ENCODE results near the gene NFATC2IP. TPM values are rescaled to one million over a fixed set of nuclear protein-coding genes. Genes with fewer than 3 reads are reported as not detected.

Gene NFATC2IP
- total and polyA plus RNA-seq, 10 of the 15 experiments (the other 5 are each of a cell fraction or from before 2014, with no cell fraction given) = 12.2 to 93.9 (median 46.9) TPM

- ChIA-PET SMC1A (ENCODE audit: uncharacterized antibody, unreplicated experiment) (no interaction called here), RAD21 (ENCODE audit: unreplicated experiment) (no interaction called here), CTCF (no interaction called here), POLR2A (interaction anchor here (1.3 kb wide), 1 partner anchor 9 kb away, joined by 4 read pairs; no protein-coding TSS in a partner anchor)
- ATAC-seq (no peak), FAIRE-seq (no peak), DNase-seq (ENCODE audit: low read depth, low spot score) (no peak)
- Histone ChIP-seq H3K4me2 (ENCODE audit: control insufficient read depth, insufficient read depth) (no peak overlapping the region), H3K4me1 (ENCODE audit: control insufficient read depth, insufficient read depth, low read length) (no peaks in the 10 kb centered on the region), H3K9me3 (replicated peaks; ENCODE audit: control insufficient read depth, insufficient read depth, low read length) (no peaks in the 10 kb centered on the region), H4K20me1 (ENCODE audit: control insufficient read depth, insufficient read depth) (no peaks in the 10 kb centered on the region), H3K79me2 (ENCODE audit: control insufficient read depth, insufficient read depth, low read length) (no peaks in the 10 kb centered on the region), H2AFZ (ENCODE audit: control insufficient read depth, low read depth, low read length) (no peak overlapping the region), H3K27ac (ENCODE audit: control insufficient read depth, insufficient read depth) (no peak overlapping the region), H3K27me3 (replicated peaks in 1 of 2; ENCODE audit: control insufficient read depth in 2 of 2, insufficient read depth in 2 of 2, low read length in 1 of 2) (no peaks in the 10 kb centered on the region), H3K4me3 (no peak overlapping the region), H3K9ac (ENCODE audit: control insufficient read depth, insufficient read depth, low read length) (no peak overlapping the region), H3K36me3 (ENCODE audit: control insufficient read depth in 2 of 2, insufficient read depth in 2 of 2, low read length in 1 of 2) (no peaks in the 10 kb centered on the region)
- WGBS (ENCODE audit: insufficient coverage, insufficient replicate concordance, low lambda C conversion rate, missing lambda C conversion rate) = 22% methylated on average over 4 of the region's 4 CpGs
- BruUV-seq (replicated peaks) = no TSS peak
- no peak for TF ChIP-seq MYB (IDR thresholded peaks at IDR 0.05; ENCODE audit: borderline replicate concordance, low read depth, low read length)
- TF ChIP-seq NFIC (IDR thresholded peaks at IDR 0.05; ENCODE audit: low read depth, low read length) = no peak
- TF ChIP-seq NRF1 (conservative IDR thresholded peaks at IDR 0.05; ENCODE audit: low read depth, low read length) = no peak
- TF ChIP-seq, protein P1, sequence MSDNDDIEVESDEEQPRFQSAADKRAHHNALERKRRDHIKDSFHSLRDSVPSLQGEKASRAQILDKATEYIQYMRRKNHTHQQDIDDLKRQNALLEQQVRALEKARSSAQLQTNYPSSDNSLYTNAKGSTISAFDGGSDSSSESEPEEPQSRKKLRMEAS (IDR thresholded peaks at IDR 0.05; ENCODE audit: low read depth, low read length) = no peak
- no peak for TF ChIP-seq SRF (IDR thresholded peaks at IDR 0.05; ENCODE audit: low read depth in 2 of 2, low read length in 2 of 2)
- intact Hi-C loops (cut with micrococcal nuclease; ENCODE audit: unreplicated experiment) = no loop called here
- in situ Hi-C loops (cut with MboI) = no loop called here
Observed at GRCh38 chr16:29011851-29012250, 61.1 kb downstream of the NFATC2IP start.

DNA sequence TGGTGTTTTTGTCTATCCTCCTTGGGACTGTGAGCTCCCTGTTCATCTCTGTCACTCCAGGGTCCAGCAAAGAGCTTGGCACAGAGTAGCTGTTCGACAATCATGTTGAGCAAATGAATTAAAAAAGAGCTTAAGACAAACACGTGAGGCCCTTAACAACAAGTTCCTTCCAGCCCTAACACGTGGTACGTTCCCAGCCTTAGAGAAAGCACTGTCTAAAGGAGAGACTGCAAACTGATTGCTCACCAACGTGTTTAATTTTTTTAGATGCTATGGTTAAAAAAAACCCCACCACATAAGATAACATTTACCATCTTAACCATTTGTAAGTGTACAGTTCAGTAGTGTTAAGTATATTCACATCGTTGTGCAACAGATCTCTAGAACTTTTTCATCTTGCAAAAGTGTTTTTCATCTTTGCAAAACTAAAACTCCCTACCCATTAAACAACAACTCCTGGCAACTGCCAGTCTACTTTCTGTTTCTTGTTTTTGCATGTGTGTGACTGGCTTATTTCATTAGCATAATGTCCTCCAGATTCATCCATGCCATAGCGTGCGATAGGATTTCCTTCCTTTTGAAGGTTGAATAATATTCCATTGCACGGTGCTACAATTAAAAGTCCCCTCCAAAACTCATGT lies 62.3 kb downstream of the NFATC2IP start:
- ChIA-PET SMC1A (ENCODE audit: uncharacterized antibody, unreplicated experiment) (no interaction called here), RAD21 (ENCODE audit: unreplicated experiment) (interaction anchor here (1.0 kb wide), 1 partner anchor 10 kb away, joined by 5 read pairs; no protein-coding TSS in a partner anchor), CTCF (interaction anchor here (1.1 kb wide), 1 partner anchor 35 kb away, joined by 4 read pairs; no protein-coding TSS in a partner anchor), POLR2A (no interaction called here)
- BruUV-seq (replicated peaks) = no TSS peak
- H3K4me3 ChIP-seq = no peak overlapping the region
- no peak for DNase-seq (ENCODE audit: low read depth, low spot score)
- H3K9me3 ChIP-seq (replicated peaks; ENCODE audit: control insufficient read depth, insufficient read depth, low read length) = no peaks in the 10 kb centered on the region
- H3K79me2 ChIP-seq (ENCODE audit: control insufficient read depth, insufficient read depth, low read length) = no peaks in the 10 kb centered on the region
- H3K27me3 ChIP-seq (replicated peaks in 1 of 2; ENCODE audit: control insufficient read depth in 2 of 2, insufficient read depth in 2 of 2, low read length in 1 of 2) = no peaks in the 10 kb centered on the region
- H3K27ac ChIP-seq (ENCODE audit: control insufficient read depth, insufficient read depth) = no peak overlapping the region
- no peak overlapping the region for H3K4me2 ChIP-seq (ENCODE audit: control insufficient read depth, insufficient read depth)
- H2AFZ ChIP-seq (ENCODE audit: control insufficient read depth, low read depth, low read length) = no peak overlapping the region
- no peaks in the 10 kb centered on the region for H3K4me1 ChIP-seq (ENCODE audit: control insufficient read depth, insufficient read depth, low read length)
- no peaks in the 10 kb centered on the region for H3K36me3 ChIP-seq (ENCODE audit: control insufficient read depth in 2 of 2, insufficient read depth in 2 of 2, low read length in 1 of 2)
- FAIRE-seq = no peak
- in situ Hi-C loops (cut with MboI) = no loop called here
- ATAC-seq = no peak
- H4K20me1 ChIP-seq (ENCODE audit: control insufficient read depth, insufficient read depth) = no peaks in the 10 kb centered on the region
- no peak overlapping the region for H3K9ac ChIP-seq (ENCODE audit: control insufficient read depth, insufficient read depth, low read length)
- intact Hi-C loops (cut with micrococcal nuclease; ENCODE audit: unreplicated experiment) = no loop called here
- WGBS (ENCODE audit: insufficient coverage, insufficient replicate concordance, low lambda C conversion rate, missing lambda C conversion rate) = 51% methylated on average over 9 of the region's 9 CpGs
- TF ChIP-seq NBN (IDR thresholded peaks at IDR 0.05) = no peak
- TF ChIP-seq NR2C1 (IDR thresholded peaks at IDR 0.05) = no peak
- TF ChIP-seq, protein P2, sequence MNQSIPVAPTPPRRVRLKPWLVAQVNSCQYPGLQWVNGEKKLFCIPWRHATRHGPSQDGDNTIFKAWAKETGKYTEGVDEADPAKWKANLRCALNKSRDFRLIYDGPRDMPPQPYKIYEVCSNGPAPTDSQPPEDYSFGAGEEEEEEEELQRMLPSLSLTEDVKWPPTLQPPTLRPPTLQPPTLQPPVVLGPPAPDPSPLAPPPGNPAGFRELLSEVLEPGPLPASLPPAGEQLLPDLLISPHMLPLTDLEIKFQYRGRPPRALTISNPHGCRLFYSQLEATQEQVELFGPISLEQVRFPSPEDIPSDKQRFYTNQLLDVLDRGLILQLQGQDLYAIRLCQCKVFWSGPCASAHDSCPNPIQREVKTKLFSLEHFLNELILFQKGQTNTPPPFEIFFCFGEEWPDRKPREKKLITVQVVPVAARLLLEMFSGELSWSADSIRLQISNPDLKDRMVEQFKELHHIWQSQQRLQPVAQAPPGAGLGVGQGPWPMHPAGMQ (IDR thresholded peaks at IDR 0.05; ENCODE audit: borderline replicate concordance) = no peak
- TF ChIP-seq PAX5 (IDR thresholded peaks at IDR 0.05; ENCODE audit: borderline replicate concordance, low read depth, low read length) = no peak
- no peak for TF ChIP-seq SMARCA5 (IDR thresholded peaks at IDR 0.05)
- TF ChIP-seq YY1 (IDR thresholded peaks at IDR 0.05; ENCODE audit: low read depth, low read length) = no peak
- no peak for TF ChIP-seq JUNB (IDR thresholded peaks at IDR 0.05)
- TF ChIP-seq STAT3 (IDR thresholded peaks at IDR 0.05; ENCODE audit: low read depth, low read length) = no peak
- TF ChIP-seq CHD1 (IDR thresholded peaks at IDR 0.05; ENCODE audit: low read depth, low read length) = no peak
- TF ChIP-seq NR2C2 (IDR thresholded peaks at IDR 0.05; ENCODE audit: borderline replicate concordance, control insufficient read depth, insufficient read length, low read depth) = no peak
- TF ChIP-seq MTA3 (IDR thresholded peaks at IDR 0.05; ENCODE audit: borderline replicate concordance, low read length) = no peak
- no peak for TF ChIP-seq PAX8 (IDR thresholded peaks at IDR 0.05)
- TF ChIP-seq, protein P3, sequence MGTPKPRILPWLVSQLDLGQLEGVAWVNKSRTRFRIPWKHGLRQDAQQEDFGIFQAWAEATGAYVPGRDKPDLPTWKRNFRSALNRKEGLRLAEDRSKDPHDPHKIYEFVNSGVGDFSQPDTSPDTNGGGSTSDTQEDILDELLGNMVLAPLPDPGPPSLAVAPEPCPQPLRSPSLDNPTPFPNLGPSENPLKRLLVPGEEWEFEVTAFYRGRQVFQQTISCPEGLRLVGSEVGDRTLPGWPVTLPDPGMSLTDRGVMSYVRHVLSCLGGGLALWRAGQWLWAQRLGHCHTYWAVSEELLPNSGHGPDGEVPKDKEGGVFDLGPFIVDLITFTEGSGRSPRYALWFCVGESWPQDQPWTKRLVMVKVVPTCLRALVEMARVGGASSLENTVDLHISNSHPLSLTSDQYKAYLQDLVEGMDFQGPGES (IDR thresholded peaks at IDR 0.05) = no peak
